Measurements from ENCODE around the gene GRIN1. TPM values are rescaled to one million over a fixed set of nuclear protein-coding genes. Genes with fewer than 3 reads are reported as not detected.

The GRIN1 gene
- total and polyA plus RNA-seq, 2 of the 13 experiments (the other 11 are each of a cell fraction or from before 2014, with no cell fraction given), result 0.13 TPM; not detected in 1

- TF ChIP-seq MYPOP (CRISPR knock-in tag; IDR thresholded peaks at IDR 0.05) (peak; percentile 62), ZNF569 (CRISPR knock-in tag; IDR thresholded peaks at IDR 0.05; ENCODE audit: borderline replicate concordance) (no peak), ZBTB42 (CRISPR knock-in tag; IDR thresholded peaks at IDR 0.05) (no peak), FUBP1 (CRISPR knock-in tag; IDR thresholded peaks at IDR 0.05; ENCODE audit: borderline replicate concordance) (no peak), ZNF282 (IDR thresholded peaks at IDR 0.05; ENCODE audit: partially characterized antibody) (no peak), SOX13 (IDR thresholded peaks at IDR 0.05) (no peak), SOX13 (CRISPR knock-in tag; conservative IDR thresholded peaks at IDR 0.05 in 1 of 2, IDR thresholded peaks at IDR 0.05 in 1 of 2) (peak in 1 of 2 experiments; percentile 63; a peak in 2 of 4 replicates), ZBTB26 (CRISPR knock-in tag; IDR thresholded peaks at IDR 0.05; ENCODE audit: borderline replicate concordance) (peak; percentile 62; the same call in 1 of the 2 replicates), TERF1 (CRISPR knock-in tag; IDR thresholded peaks at IDR 0.05) (0 out of 2 replicates have a peak, but pooled peaks have one; percentile 43), TRIM22 (IDR thresholded peaks at IDR 0.05) (no peak)
Observed at GRCh38 chr9:137200311-137201204, 61.6 kb downstream of the GRIN1 start, which contains the start of gene TPRN (continued).

Data from HepG2 (cell line).